ENCODE data around the gene ZBTB7B.
A peak's percentile ranks its signal among the peaks of the same experiment; 100 is the strongest.
"Not testable (repeated sequence)": the region's sequence is repeated elsewhere in the genome, so short reads cannot be mapped to it uniquely, and the experiment has no call there.

ZBTB7B gene

DNA sequence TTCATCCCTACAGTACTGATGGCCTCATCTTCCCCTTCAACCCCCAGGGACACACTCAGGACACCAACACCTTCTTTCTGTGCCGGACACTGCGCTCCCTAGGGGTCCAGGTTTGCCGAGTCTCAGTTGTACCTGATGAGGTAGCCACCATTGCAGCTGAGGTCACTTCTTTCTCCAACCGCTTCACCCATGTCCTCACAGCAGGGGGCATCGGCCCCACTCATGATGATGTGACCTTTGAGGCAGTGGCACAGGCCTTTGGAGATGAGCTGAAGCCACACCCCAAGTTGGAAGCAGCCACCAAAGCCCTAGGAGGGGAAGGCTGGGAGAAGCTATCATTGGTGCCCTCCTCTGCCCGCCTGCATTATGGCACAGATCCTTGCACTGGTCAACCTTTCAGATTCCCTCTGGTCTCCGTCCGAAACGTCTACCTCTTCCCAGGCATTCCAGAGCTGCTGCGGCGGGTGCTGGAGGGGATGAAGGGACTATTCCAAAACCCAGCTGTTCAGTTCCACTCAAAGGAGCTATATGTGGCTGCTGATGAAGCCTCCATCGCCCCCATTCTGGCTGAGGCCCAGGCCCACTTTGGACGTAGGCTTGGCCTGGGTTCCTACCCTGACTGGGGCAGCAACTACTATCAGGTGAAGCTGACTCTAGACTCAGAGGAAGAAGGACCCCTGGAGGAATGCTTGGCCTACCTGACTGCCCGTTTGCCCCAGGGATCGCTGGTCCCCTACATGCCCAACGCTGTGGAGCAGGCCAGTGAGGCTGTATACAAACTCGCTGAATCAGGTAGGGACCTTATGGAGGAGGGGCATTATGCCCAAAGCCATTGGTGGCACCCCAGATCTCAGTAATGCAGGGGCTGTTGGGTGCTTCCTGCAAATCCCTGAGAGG is 14.3 kb upstream of the ZBTB7B start:
- DNase-seq (ENCODE audit: low spot score), result no peak

DNA sequence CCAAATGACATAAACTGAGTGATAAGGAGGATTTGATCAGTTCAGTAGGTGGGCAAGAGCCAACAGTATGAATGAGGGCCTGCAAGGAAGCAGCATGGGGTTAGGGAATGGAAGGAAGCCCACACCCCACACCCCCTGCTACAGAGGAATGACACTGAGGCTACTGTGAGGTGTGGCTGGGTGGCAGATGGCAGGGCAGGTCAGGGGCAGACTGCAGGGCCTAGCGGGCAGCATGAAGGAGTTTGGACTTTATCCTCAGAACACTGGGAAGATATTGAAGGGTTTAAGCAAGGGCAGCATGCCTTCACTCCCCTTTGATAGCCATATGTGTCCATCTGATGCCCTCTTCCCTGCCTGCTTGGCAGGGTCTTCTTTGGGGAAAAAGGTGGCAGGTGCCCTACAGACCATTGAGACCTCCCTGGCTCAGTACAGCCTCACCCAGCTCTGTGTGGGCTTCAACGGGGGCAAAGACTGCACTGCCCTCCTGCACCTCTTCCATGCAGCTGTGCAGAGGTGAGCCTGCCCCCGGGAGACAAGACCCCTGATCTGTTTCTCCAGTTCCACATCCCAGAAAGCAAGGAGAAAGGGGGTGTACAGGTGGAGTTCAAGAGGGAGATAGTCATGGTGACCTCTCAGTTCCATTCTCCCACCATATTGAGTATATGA is 13.3 kb upstream of the ZBTB7B start:
- DNase-seq (ENCODE audit: low spot score), result no peak

DNA sequence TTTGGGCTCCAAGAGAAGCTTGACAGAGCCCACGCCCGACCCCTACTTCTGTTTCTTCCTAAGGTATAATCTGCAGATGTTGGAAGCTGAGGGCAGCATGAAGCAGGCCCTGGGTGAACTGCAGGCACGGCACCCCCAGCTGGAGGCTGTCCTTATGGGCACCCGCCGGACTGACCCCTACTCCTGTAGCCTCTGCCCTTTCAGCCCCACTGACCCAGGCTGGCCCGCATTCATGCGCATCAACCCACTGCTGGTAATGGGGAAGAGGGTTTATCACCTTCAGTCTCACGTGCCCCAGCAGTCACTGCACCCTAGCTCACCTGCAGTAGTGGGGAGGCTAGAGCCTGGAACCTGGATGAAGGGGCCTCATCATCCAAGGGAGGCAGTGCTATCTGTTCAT is 12.3 kb upstream of the ZBTB7B start:
- no peak for DNase-seq (ENCODE audit: low spot score)

DNA sequence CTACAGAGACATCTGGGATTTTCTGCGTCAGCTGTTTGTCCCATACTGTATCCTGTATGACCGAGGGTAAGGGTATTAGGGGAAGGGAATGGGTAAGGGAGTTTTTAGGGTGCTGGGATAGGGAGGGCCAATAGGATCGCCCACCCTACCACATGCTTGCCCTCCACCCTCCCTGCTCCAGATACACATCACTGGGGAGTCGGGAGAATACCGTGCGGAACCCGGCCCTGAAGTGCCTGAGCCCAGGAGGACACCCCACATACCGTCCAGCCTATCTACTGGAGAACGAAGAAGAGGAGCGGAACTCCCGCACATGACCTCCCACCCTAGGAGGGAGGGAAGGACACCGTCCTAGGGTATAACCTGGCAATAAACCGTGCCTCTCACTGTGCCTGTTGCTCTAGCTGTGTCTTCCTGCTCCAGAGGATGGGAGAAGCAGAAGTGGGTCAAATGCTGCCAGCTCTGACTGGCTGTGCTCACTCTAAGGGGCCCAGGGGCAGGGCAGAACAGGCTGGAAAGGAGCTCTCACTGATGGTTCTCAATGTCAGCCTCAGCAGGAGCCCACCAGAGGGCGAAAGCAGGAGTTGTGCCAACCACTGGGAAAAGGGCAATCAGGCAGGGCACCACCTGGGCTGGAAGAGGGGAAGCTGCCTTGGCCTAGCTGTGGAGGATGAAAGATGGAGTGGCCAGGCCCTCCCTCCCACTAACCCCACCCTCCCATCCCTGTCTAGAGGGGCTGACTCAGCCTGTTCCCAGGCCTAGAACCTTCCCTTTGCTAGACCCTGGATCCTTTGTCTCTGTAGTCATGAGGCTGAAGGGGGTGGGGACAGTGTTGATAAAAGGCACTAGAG is 9.7 kb upstream of the ZBTB7B start:
- DNase-seq (ENCODE audit: low spot score), result no peak

DNA sequence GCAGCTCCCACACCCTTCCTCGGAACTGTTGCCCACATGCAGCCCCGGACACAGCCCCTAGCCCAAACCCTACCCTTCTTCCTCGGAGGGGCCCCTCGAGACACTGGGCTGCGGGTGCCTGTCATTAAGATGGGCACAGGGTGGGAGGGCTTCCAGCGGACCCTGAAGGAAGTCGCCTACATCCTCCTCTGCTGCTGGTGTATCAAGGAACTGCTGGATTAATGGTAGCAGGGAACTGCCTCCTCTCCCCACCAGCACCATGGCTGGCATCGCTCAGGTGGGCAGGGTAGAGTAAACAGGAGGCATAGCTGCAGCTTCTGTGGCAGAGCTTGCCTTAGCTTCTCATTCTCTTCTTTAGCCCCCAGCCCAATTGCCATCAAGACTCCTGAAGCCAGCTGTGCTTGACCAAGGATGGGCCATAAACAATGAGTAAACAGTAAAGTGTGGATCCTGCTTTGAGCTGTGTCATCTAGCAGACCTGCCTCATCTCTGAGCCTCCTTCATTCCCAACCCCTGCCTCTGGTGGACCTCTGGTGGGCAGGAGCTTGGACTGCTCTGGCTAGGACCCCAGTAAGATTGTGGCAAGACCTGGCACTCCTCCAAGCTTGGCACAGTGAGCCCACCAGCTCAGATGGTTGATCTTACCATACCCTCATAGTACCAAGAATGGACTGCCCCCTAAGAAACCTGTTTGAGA is 8.9 kb upstream of the ZBTB7B start, which contains the start of gene LENEP:
Gene LENEP, plus strand, starts transcription at position 15 of the 697 bp plus-strand sequence. Its CDS starts 22 bp downstream, at position 37.
- no peak for DNase-seq (ENCODE audit: low spot score)

DNA sequence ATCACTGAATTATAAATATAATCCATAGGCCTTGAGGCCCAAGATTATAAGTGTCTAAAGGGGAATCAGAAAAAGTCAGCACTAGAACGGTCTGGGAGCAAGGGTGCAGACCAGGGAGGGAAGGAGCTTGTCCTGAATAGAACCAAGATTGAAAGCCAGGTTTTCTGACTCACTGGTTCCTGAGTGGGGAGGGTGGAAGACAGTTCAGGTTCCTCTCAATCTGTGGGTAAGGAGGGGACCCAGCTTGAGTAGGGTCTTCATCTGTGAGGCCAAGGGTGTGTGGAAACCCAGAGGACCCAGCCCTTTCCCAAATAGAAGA is 8.4 kb upstream of the ZBTB7B start:
- no peak for DNase-seq (ENCODE audit: low spot score)

DNA sequence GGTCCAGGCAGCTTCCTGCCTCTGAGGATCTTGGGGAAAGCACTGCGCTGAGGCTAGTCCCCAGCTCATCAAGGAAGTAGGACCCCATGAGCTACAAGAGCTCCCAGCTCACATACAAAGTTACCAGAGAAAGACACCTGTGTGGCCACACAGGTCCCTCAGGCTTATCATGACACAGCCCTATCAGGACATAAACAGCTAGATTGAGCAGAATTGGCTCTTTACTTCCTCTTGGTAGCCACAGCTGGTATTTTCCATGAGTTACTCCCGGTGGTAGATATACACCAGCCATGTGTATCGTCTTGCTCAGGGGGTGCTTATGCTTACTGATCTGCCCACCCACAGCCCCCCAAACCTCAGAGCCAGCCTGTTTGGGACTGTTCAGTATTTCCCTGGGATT is 8.0 kb upstream of the ZBTB7B start:
- DNase-seq (ENCODE audit: low spot score), result no peak

DNA sequence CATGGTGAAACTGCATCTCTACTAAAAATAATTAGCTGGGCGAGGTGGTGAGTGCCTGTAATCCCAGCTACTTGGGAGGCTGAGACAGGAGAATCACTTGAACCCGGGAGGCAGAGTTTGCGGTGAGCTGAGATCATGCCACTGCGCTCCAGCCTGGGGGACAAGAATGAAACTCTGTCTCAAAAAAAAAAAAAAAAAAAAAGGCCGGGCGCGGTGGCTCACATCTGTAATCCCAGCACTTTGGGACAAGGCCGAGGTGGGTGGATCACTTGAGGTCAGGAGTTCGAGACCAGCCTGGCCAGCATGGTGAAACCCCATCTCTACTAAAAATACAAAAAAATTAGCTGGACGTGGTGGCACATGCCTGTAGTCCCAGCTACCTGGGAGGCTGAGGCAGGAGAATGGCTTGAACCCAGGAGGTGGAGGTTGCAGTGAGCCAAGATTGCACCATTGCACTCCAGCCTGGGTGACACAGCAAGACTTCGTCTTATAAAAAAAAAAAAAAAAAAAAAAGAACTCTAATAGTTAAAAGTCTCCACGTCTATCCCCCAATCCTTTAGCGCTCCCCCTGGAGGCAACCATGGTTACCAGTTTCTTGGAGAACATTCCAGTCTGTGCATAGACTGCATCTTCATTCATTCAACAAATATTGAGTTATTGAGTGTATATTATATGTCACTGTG is 7.2 kb upstream of the ZBTB7B start:
- not testable (repeated sequence) for DNase-seq (ENCODE audit: low spot score)

DNA sequence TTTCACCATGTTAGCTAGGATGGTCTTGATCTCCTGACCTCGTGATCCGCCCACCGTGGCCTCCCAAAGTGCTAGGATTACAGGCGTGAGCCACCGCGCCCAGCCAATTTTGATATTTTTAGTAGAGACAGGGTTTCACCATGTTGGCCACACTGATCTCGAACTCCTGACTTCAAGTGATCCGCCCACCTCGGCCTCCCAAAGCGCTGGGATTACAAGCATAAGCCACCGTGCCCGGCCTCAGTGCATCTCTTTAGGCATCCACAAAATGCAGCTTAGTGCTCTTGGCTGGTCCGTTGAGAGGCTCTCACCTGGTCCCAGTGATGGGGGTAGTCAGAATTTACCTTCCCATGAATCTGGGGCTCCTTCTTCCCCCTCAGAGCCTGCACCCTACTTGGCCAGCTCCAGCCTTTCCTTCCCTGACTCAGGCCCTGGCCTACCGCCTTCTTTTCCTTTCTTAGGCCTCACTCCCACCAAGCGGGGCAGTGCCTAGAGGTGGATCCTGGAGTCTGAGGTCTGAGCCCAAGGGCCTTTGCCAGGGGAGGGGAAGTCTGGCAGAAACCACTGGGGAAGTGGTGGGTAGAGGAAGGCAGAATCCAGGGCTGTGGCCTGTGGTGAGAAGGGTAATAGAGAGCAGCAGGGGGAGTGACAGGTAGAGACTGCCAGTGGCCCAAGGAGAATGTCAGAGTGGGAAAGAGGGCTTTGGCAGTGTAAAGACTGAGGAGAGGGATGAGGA is 5.5 kb upstream of the ZBTB7B start:
- DNase-seq (ENCODE audit: low spot score), result no peak

DNA sequence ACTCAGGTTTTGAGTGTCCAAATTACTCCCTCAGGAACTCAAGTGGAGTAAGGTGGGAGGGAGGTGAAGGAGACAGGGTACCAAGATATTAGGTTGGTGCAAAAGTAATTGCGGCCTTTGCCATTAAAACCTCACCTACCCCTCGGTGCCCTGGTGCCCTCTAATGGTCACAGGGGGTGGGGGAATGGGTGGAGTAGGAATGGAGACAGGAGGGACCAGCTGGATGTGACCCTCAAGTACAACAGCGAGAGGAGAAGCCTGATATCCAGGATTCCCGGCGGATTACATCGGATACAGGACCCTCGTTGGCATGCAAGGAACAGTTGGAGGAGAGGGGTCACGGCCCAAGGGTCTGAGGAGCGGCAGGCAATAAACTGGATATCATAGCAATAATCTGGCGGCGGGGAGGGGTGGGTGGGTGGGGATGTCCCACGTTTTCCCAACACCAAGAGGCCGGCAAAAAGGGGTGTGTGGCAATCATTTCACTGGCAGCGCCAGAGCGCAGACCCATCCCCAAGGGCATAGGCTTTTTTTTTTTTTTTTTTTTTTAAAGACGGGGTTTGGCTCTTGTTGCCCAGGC is 4.3 kb upstream of the ZBTB7B start:
- no peak for DNase-seq (ENCODE audit: low spot score)

DNA sequence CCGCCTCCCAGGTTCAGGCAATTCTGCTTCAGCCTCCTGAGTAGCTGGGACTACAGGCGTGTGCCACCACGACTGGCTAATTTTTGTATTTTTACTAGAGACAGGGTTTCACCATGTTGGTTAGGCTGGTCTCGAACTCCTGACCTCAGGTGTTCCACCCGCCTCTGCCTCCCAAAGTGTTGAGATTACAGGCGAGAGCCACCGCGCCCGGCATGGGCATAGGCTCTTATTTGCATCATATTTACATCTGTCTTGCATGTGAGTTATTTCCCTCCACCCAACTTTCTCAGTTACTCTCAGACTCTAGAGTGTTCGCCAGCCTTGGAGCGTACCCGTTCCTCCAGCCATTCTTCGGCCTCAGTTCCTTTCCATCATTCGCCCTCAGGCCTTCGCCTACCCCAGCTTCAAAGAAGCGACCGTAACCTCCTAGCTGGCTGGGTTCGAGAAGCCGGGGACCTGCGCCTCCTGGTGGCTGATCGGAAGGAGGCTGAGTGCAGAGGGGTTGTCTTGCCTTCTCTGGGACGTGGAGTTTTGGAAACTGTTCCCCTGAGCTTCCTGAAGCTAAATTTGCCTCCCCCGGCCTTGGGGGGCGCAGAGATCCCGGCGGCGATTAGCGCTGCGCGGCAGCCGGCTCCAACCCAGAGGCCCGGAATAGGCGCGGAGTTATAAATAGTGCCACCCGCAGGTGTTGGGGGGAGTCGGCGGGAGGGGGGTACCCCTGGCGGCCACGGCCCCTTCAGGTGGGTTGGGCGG is 3.6 kb upstream of the ZBTB7B start:
- no peak for DNase-seq (ENCODE audit: low spot score)

DNA sequence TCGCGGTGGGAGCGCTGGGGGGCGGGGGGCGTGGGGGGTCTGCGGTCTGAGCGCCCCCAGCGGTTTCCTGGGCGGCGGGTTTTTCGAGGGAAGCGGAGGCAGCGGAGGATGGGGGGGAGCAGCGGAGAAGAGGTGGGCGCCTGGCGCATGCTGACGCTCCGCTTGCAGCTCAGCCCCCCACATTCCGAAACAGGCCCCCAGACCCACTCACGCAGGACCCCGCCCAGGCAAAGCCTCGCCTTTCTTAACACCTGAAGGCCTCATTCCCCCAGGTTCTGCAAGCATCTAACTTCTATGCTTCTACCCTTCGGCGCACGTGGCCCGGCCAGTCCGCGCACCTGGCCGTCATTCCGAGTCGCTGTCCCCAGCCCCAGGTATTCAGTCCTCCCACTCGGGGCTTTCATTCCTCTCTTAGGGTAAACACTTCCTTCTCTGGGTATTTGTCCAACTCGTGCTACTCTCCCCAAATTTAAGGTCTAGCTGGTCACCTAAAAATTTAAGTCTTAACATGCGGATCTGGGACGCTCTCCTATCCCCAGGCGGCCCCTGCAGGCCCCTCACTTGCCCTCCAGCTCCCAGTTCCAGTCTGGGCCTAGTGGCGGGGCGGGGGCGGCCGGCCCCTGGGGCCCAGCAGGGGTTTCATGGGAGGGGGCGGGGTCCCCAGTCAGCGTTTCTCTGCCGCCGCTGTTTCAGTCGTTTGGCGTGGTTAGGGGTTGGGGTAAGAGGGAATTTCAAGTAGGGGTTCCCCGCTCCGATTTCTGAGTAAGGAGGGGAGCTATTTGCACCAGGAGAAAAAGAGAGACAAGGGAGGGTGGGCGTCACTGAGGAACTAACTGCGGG is 2.8 kb upstream of the ZBTB7B start:
- no peak for DNase-seq (ENCODE audit: low spot score)

DNA sequence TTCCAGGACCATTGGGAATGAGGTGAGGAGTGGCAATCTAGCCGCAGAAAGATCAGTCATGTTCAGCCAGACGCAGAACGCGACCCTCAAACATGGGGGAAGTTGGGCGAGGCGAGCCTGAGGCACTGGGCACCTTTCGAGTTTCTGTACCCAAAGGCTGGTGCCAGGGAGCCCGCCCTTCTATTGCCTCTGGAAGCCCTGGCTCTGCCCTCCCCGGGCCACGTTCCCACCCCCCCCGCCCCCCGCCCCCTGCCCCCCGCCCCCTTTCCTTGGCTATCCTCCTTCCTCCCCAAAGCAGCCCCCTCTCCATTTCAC is 2.2 kb upstream of the ZBTB7B start:
- no peak for DNase-seq (ENCODE audit: low spot score)

DNA sequence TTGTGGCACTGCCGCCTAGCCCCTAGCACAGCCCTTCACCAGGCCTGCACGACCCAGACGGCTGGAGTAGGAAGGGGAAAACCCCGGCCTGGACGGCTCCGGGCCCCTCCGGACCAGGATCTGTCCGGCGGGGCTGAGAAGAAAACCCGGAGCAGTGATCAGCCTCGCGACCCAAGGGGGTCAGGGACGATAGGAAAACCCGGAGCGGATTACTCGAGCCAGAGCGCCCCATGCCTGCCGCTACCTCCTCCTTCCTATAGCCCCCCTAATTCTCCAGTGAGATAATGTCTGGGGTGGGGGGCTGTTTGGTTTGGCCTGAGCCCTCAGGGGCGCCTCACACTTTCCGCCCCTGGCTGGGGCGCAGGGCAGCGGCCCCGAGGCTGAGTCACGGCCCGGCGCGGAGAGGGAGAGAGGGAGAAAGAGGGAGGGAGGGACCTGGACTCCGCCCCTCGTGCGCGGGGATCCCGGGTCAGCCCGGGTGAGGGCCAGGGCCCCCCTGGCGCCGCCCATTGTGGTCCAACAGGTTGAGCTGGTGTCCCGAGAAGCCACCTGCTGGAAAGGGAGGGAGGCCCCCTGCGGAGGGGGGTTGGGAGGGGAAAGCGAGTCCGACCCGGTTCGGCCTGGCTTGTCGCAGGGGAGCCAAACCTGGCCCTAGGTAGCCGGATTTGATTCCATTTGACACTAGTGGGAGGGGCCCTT is 1.7 kb upstream of the ZBTB7B start:
- peak; percentile 60 for DNase-seq (ENCODE audit: low spot score)

DNA sequence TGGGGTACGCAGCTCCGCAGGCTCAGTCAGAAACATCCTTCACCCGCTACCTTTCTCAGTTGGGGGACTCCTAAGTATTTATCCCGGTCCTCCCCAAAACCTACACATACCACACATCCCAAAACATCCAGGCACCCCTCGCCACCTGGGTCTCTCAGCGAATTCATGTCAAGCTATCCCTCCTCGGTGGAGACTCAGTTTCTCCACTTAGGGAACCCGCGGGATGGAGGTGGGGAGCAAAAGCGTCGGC is 1.3 kb upstream of the ZBTB7B start:
- DNase-seq (ENCODE audit: low spot score), result no peak

DNA sequence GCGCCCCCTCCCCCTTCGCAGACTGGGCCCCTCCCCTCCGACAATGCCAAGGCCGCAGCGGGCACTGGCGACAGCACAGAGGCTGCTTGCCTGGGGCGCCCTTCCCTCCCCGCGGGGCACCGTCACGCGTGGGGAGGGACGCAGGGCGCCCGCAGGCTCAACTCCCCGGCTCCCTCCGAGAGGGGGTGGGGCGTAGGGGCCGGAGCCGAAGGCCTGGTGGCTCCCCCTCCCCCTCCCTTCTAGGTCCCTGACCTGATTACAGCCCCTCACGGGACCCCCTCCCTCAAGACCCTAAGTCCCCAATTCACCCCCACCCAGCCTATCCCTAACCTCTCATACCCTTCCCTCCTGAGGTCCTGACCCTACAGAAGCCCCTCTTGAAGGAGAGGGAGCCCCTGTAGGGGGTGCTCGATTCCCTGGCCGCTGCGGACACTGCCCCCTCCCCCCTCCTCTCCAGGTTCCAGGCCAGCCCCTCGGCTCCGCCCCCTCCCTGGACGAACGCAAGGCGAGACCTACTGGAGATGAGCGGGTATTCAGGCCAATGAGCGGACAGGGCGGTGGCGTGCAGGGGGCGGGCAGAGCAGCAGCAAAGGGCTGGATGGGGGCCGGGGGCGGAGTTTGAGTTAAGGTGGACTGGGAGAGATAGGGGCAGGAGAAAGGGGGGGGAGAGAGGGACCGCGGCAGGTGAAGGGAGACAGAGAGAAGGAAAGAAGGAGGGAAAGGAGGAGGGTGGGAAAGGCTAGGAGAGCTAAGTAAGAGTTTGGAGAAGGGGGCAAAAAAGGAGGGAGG is 733 bp upstream of the ZBTB7B start:
- DNase-seq (ENCODE audit: low spot score), result peak; percentile 98

DNA sequence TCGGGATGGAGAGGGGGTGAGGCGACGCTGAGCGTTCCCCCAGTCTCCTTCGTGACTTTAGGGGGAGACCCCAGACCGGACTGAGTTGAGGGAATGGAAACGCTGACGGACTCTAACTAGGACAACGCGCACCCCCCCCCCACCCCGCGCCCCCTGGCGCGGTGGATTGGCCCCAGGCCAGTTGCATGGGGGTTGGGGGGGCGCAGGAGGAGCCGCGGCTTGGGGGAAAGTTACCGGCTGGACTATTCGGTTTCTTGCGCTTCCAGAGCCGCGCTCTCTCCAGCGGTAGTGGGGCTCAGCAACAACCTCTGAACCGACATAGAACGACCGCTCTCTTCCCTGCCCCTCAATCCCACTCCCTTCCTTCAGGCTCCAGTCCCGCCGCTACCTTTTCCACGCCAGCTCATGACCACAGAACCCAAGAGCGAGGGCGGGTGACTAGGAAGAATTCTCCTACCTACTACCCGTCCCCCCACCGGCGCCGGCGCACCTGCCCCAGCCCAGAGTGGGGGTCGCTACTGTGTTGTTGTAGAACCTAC is 694 bp downstream of the ZBTB7B start:
- no peak for DNase-seq (ENCODE audit: low spot score)
